Measurements from ENCODE around the gene ZCCHC24.

ZCCHC24 gene

DNA sequence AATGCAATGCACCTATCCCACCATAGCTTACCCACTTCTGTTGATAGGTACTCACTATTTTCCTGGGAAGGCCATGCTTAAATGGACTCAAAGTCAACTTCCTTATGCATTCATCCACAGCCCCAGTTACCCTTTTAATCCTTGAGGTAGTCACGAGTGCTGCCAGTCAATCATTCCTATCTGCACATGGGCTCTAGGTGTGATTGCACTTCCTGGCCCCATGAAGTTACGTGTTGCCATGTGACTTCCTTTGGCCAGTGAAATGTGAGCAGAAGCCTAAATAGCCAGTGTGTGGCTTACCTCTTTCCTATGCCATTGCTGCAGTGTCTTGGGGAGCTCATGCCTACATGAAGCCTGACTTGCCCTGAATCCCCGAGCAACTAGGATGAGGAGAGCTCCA lies 43.4 kb upstream of the ZCCHC24 start:
- H3K4me3 ChIP-seq (ENCODE audit: low read depth, low read length), result no peak overlapping the region
- no peak for DNase-seq (ENCODE audit: low read depth)
- TF ChIP-seq, protein P1, sequence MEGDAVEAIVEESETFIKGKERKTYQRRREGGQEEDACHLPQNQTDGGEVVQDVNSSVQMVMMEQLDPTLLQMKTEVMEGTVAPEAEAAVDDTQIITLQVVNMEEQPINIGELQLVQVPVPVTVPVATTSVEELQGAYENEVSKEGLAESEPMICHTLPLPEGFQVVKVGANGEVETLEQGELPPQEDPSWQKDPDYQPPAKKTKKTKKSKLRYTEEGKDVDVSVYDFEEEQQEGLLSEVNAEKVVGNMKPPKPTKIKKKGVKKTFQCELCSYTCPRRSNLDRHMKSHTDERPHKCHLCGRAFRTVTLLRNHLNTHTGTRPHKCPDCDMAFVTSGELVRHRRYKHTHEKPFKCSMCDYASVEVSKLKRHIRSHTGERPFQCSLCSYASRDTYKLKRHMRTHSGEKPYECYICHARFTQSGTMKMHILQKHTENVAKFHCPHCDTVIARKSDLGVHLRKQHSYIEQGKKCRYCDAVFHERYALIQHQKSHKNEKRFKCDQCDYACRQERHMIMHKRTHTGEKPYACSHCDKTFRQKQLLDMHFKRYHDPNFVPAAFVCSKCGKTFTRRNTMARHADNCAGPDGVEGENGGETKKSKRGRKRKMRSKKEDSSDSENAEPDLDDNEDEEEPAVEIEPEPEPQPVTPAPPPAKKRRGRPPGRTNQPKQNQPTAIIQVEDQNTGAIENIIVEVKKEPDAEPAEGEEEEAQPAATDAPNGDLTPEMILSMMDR (conservative IDR thresholded peaks at IDR 0.05; ENCODE audit: low read depth, low read length), result no peak

DNA sequence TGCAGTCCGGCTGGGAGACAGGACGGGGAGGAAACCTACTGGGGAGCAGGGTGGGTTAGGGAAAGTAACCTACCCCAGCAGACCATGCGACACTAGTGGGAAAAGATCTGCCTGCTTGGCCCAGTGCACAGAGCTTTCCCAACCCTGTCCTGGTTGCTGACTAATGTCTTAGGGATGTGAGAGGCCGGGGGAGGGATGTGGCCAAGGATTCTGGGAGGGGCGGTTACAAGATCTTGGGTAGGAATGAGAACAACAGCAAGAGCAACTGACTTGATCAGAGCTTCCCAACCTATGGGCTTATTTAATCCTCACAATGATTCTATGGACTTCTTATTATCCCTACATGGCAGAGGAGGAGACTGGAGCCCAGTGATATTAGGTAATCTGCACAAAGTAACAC lies 42.9 kb upstream of the ZCCHC24 start:
- TF ChIP-seq, protein P1 (conservative IDR thresholded peaks at IDR 0.05; ENCODE audit: low read depth, low read length), result no peak
- peak; percentile 94 for DNase-seq (ENCODE audit: low read depth)
- H3K4me3 ChIP-seq (ENCODE audit: low read depth, low read length), result no peak overlapping the region

DNA sequence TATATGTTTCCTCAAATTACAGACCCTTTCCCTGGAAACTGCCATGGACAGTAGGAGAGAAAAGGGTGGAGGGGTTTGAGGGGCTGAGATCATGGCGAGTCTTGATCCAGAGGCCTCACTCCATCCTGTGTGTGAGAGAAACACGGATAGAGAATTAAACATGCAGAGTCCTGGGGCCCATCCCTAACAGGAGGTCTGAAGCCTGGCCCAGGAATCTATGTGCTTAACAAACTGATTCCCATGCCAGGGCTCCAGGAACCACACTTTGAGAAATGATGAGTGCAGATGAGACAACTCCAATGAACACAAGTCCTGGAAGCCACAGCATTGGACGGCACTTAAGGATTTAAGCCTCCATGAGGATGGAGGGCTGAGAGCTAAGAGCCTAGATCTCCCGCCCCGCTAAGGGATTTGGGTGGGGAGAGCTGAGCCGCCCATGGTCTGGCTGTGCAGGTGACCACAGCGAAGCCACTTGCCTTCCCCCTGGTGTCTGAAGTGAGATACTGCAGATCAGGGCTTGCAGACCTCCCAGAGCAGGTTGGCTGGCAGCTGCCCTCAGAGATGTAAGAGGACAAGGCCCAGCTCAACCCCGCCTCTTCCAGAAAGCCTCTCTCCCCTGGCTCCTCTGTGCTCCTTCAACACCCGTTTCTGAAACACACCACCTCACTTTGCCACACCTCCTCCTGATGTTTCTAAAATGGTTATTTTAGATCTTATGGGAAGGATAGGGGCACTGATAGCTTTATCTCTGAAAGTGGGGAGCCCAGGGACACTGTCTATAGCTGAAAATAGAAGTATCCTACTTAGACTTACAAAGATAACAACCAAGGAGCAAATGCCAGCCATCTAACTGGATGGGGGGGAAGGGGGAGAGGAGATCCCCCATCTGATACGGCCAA lies 42.1 kb upstream of the ZCCHC24 start:
- TF ChIP-seq, protein P1 (conservative IDR thresholded peaks at IDR 0.05; ENCODE audit: low read depth, low read length), result peak; percentile 83
- DNase-seq (ENCODE audit: low read depth), result peak; percentile 75

DNA sequence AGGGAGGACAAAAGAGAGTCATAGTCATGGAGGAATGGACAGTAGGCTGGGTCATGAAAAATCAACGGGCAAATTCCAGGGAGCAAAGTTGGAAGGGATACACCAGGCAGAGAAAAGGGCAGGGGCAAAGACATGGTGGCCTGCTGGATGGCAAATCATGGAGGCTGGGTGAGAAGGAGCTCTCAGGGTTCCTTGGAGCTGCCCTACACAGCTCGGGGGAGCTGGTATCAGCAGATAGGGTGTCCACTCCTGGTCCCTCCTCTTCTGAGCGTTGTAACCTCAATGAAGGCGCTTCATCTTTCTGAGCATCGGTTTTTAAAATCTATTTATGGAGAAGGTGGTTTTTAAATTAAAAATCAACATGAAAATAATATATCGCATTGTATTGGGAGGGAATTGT lies 39.1 kb upstream of the ZCCHC24 start:
- DNase-seq (ENCODE audit: low read depth), result no peak
- H3K4me3 ChIP-seq (ENCODE audit: low read depth, low read length), result no peak overlapping the region
- TF ChIP-seq, protein P1 (conservative IDR thresholded peaks at IDR 0.05; ENCODE audit: low read depth, low read length), result no peak

More for the DNA sequence above, 42.1 kb upstream of the ZCCHC24 start:
- H3K4me3 ChIP-seq (ENCODE audit: low read depth, low read length), result no peak overlapping the region

DNA sequence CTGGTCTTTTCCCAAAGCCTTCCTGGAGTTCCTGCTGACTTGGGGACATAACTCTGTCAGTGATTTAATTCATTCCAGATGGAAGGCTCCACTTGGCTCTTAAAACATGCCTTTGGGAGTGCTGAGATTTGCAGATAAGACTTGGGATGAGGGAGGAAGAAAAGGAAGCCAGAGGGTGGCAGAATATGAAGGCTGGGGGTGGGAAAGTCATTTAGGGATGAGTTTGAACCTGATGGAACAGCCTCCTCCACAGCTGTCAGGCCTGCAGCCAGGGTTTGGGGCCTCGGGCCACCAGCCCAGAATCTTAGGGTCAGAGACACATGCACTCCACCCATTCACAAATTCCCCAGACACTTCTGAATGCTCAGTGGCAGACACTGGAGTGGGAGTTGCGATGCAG lies 38.5 kb upstream of the ZCCHC24 start:
- DNase-seq (ENCODE audit: low read depth), result no peak
- no peak overlapping the region for H3K4me3 ChIP-seq (ENCODE audit: low read depth, low read length)
- TF ChIP-seq, protein P1 (conservative IDR thresholded peaks at IDR 0.05; ENCODE audit: low read depth, low read length), result no peak

DNA sequence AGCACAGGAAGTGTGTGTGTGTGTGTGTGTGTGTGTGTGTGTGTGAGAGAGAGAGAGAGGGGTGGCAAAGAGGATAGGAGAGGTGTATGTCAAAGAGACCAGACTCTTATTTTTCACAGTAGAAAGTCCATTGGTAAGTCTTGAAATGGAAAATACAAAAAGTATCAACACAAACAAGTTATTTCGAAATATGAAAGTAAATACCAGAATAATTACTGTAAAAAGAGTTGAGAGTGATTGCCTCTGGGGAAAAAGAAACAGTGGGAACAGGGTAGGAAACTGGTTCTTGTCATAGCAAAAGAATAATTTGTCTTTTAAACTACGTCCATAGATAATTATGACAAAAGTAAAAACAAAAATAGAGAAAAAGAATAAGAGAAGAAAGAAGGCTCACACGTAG lies 37.9 kb upstream of the ZCCHC24 start:
- TF ChIP-seq, protein P1 (conservative IDR thresholded peaks at IDR 0.05; ENCODE audit: low read depth, low read length), result no peak
- no peak overlapping the region for H3K4me3 ChIP-seq (ENCODE audit: low read depth, low read length)
- no peak for DNase-seq (ENCODE audit: low read depth)

DNA sequence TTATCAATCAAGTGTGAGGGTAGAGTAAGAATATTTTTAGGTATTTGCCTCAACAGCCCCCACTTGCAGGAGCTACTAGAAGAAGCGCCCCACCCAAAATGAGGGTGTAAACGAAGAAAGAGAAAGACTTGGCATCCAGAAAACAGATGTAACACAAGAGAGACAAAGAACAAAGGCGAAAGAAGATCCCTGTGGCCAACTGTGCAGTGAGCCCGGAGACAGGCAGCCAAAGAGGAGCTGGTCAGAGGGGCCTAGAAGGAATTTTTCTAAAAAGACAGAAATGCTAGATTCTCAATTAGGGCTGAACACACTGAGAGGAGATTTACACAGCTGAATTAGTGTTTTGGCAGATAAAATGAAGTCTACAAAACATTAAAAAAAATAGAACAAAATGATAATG lies 37.3 kb upstream of the ZCCHC24 start:
- no peak overlapping the region for H3K4me3 ChIP-seq (ENCODE audit: low read depth, low read length)
- DNase-seq (ENCODE audit: low read depth), result no peak
- TF ChIP-seq, protein P1 (conservative IDR thresholded peaks at IDR 0.05; ENCODE audit: low read depth, low read length), result no peak

All from choroid plexus epithelial cell (primary cell).